Astrocyte of the cerebellum (primary cell): ENCODE measurements around the gene SIX4.

Experiments
- DNase-seq: peaks from one replicate; pipeline ENCODE4 v3.0.0-alpha.2; 2011; ENCODE audit warnings: low read depth
- H3K4me3 ChIP-seq: 2 replicates; pipeline ENCODE4 v1.5.1; 2011; ENCODE audit warnings: mild to moderate bottlenecking, low read depth, low read length, moderate library complexity
- CTCF ChIP-seq: IDR thresholded peaks from 2 replicates; pipeline ENCODE4 v1.5.1; 2012; ENCODE audit warnings: low read length, low read depth, moderate library complexity, mild to moderate bottlenecking; ENCODE audit errors: missing control alignments
- in situ Hi-C: cut with HindIII; loops from 2 replicates; pipeline ENCODE4 v1.10.0; 2017; ENCODE audit warnings: low sequenced_read_pairs

The SIX4 gene

GRCh38 chr14:60686865-60687264 lies 37.3 kb downstream of the SIX4 start:
- no peak for DNase-seq
- H3K4me3 ChIP-seq = no peak overlapping the region
- in situ Hi-C loops = no loop called here
- TF ChIP-seq CTCF = no peak

- no peak overlapping the region for H3K4me3 ChIP-seq
- no peak for TF ChIP-seq CTCF
- no peak for DNase-seq
- in situ Hi-C loops = no loop called here
Observed at GRCh38 chr14:60684203-60684602, 39.9 kb downstream of the SIX4 start.

GRCh38 chr14:60681271-60681670 lies 42.9 kb downstream of the SIX4 start:
- no peak overlapping the region for H3K4me3 ChIP-seq
- in situ Hi-C loops = no loop called here
- DNase-seq = no peak
- TF ChIP-seq CTCF = no peak

- in situ Hi-C loops = no loop called here
- DNase-seq = no peak
- no peak for TF ChIP-seq CTCF
- H3K4me3 ChIP-seq = no peak overlapping the region
Observed at GRCh38 chr14:60680511-60680910, 43.6 kb downstream of the SIX4 start.

GRCh38 chr14:60679566-60680258 lies 44.4 kb downstream of the SIX4 start:
- in situ Hi-C loops = no loop called here
- no peak for TF ChIP-seq CTCF
- H3K4me3 ChIP-seq = no peak overlapping the region
- no peak for DNase-seq

GRCh38 chr14:60677701-60678100 lies 46.5 kb downstream of the SIX4 start:
- no peak for TF ChIP-seq CTCF
- no peak overlapping the region for H3K4me3 ChIP-seq
- in situ Hi-C loops = no loop called here
- no peak for DNase-seq
